A549 treated with RU486 at 1 μM for 4 hours (cell line): ENCODE data around the gene CALR3. TPM values are rescaled to one million over a fixed set of nuclear protein-coding genes. Genes with fewer than 3 reads are reported as not detected.

Source experiments
- total RNA-seq: library from RNA; stranded (reverse); fragments of 200-300 nt; extraction: Qiagen RNA extraction; gene quantifications from 5 replicates; pipeline ENCODE4 v1.2.3, GENCODE V29; 2022; ENCODE audit warnings: low read depth

CALR3 gene
- total RNA-seq, result not detected in 5 replicates

GRCh38 chr19:16495982-16496612 lies at the start of gene CALR3, which contains the start of gene C19orf44:
TSS of gene CALR3 (minus strand) at chr19:16496167. CDS start at chr19:16496129, 38 bp downstream.
TSS of gene C19orf44 (plus strand) at chr19:16496394. CDS start at chr19:16500793, 4,399 bp downstream.

GRCh38 chr19:16542045-16542909 lies 46.3 kb upstream of the CALR3 start, which contains the start of gene CHERP:
TSS of gene CHERP (minus strand) at chr19:16542437. CDS start at chr19:16542378, 59 bp downstream.

Other genes with a start within 250 kb of the CALR3 start
- gene KLF2, start 171.3 kb downstream of the CALR3 start, total RNA-seq, result 11.6 to 27.4 TPM (median 23.2 TPM) in 5 replicates
- gene EPS15L1, start 24.2 kb downstream of the CALR3 start, total RNA-seq, result 12.7 to 17.4 TPM (median 15.4 TPM) in 5 replicates
- gene C19orf44, start 227 bp upstream of the CALR3 start, total RNA-seq, result 2.1 to 4.5 TPM (median 2.9 TPM) in 5 replicates
- 29.1 to 33.6 TPM (median 31.4 TPM) in 5 replicates for gene CHERP, start 46.3 kb upstream of the CALR3 start, total RNA-seq
- gene SLC35E1, start 76.2 kb upstream of the CALR3 start, total RNA-seq, result 16.7 to 20.3 TPM (median 19.3 TPM) in 5 replicates
- gene MED26, start 132.0 kb upstream of the CALR3 start, total RNA-seq, result 3.8 to 6.2 TPM (median 4.6 TPM) in 5 replicates
- 65.6 to 80.5 TPM (median 72.9 TPM) in 5 replicates for gene SMIM7, start 164.0 kb upstream of the CALR3 start, total RNA-seq
- gene TMEM38A, start 165.0 kb upstream of the CALR3 start, total RNA-seq, result 0.87 to 1.8 TPM (median 1.5 TPM) in 5 replicates
- not detected in 5 replicates for gene NWD1, start 223.7 kb upstream of the CALR3 start, total RNA-seq